DMS53 treated with DMSO at 0.1 percent for 48 hours (cell line): ENCODE data around the gene CCDC85C.

Experiments used
- DNase-seq: peaks from one replicate; lab custom pipeline; 2025; ENCODE audit not compliant: unreplicated experiment; lab: John Stamatoyannopoulos, UW

The CCDC85C gene

GRCh38 chr14:99606359-99606758, 2.4 kb upstream of the CCDC85C start:
- DNase-seq, result no peak

- peak; percentile 54 for DNase-seq
Measured at GRCh38 chr14:99605299-99605961, 1.4 kb upstream of the CCDC85C start.

GRCh38 chr14:99604766-99605298, 825 bp upstream of the CCDC85C start:
- DNase-seq, result no peak

- DNase-seq, result peak; percentile 70
Measured at GRCh38 chr14:99604278-99604765, 315 bp upstream of the CCDC85C start.

GRCh38 chr14:99602788-99603415, 1.1 kb downstream of the CCDC85C start:
- DNase-seq, result no peak

GRCh38 chr14:99602054-99602787, 1.8 kb downstream of the CCDC85C start:
- peak; percentile 10 for DNase-seq

GRCh38 chr14:99601361-99601831, 2.6 kb downstream of the CCDC85C start:
- DNase-seq, result no peak

GRCh38 chr14:99600232-99600888, 3.6 kb downstream of the CCDC85C start:
- no peak for DNase-seq

- no peak for DNase-seq
Measured at GRCh38 chr14:99599393-99599792, 4.6 kb downstream of the CCDC85C start.

GRCh38 chr14:99598774-99599173, 5.2 kb downstream of the CCDC85C start:
- DNase-seq, result no peak

- DNase-seq, result no peak
Measured at GRCh38 chr14:99597911-99598600, 6.0 kb downstream of the CCDC85C start.

GRCh38 chr14:99596772-99597171, 7.2 kb downstream of the CCDC85C start:
- DNase-seq, result no peak

GRCh38 chr14:99596071-99596627, 7.9 kb downstream of the CCDC85C start:
- DNase-seq, result no peak

- DNase-seq, result no peak
Measured at GRCh38 chr14:99595524-99595923, 8.5 kb downstream of the CCDC85C start.

GRCh38 chr14:99595034-99595433, 9.0 kb downstream of the CCDC85C start:
- DNase-seq, result no peak

- no peak for DNase-seq
Measured at GRCh38 chr14:99593971-99594841, 9.8 kb downstream of the CCDC85C start.

- no peak for DNase-seq
Measured at GRCh38 chr14:99592933-99593753, 10.9 kb downstream of the CCDC85C start.

- DNase-seq, result no peak
Measured at GRCh38 chr14:99592394-99592793, 11.6 kb downstream of the CCDC85C start.
